Measurements from ENCODE around the gene PGBD1. TPM values are rescaled to one million over a fixed set of nuclear protein-coding genes. Genes with fewer than 3 reads are reported as not detected.

Gene PGBD1
- total and polyA plus RNA-seq, 2 donors (not counting 3 experiments of a cell fraction or from before 2014, with no cell fraction given) = 4.2 to 9.6 TPM

DNA sequence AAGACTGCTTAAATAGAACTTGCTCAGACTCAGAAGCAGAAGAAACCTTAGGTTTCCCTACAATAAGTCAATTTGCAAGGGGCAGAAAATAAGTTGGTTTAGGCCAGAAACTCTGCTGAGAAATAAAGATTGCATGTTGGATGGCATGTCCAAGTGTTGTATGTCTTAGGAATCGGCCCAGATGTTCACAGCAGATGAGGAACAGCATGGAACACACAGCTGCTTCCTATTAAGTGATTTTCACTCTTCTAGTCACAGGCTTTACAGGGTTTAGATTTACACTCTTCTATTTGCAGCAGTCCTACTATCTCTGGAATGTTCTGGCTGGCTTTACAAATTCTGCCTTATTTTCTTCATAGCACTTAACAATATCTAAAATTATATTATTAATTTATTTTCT, 32.5 kb upstream of the PGBD1 start:
- no peaks in the 10 kb centered on the region for H3K9me1 ChIP-seq (replicated peaks; ENCODE audit: control insufficient read depth, extremely low read depth, insufficient read depth, low read length)
- peaks cover 0 to 10% of the 10 kb centered on the region in 2 experiments for H3K36me3 ChIP-seq (ENCODE audit: control insufficient read depth in 2 of 2, extremely low read depth in 1 of 2, insufficient read depth in 2 of 2, low read length in 2 of 2)
- FAIRE-seq = no peak
- dilution Hi-C loops (cut with MboI; ENCODE audit: extremely low pct_ligation_motif_present, low sequenced_read_pairs) (no loop called here), intact Hi-C loops (cut with micrococcal nuclease) (loop anchor here (1.0 kb wide), 1 partner anchor 45 kb away; no protein-coding TSS in a partner anchor)
- H3K4me1 ChIP-seq (ENCODE audit: control insufficient read depth, extremely low read depth, insufficient read depth, low read length) = peaks cover 12% of the 10 kb centered on the region
- no peak overlapping the region for H3K4me2 ChIP-seq (ENCODE audit: insufficient read depth, low read length)
- POLR2A ChIA-PET = no interaction called here
- H3K27me3 ChIP-seq (ENCODE audit: control insufficient read depth in 2 of 2, insufficient read depth in 2 of 2, low read length in 2 of 2) = no peaks in the 10 kb centered on the region
- H3K9ac ChIP-seq (replicated peaks; ENCODE audit: extremely low read depth, insufficient read depth, low read length) = no peak overlapping the region
- no peaks in the 10 kb centered on the region for H4K20me1 ChIP-seq (replicated peaks; ENCODE audit: control insufficient read depth, extremely low read depth, insufficient read depth, low read length)
- H3K27ac ChIP-seq (ENCODE audit: insufficient read depth, low read depth, low read length) = no peak overlapping the region
- H3K9me3 ChIP-seq (replicated peaks; ENCODE audit: control insufficient read depth, insufficient read depth, low read length) = no peaks in the 10 kb centered on the region
- CTCF ChIA-PET = no interaction called here
- no peak overlapping the region for H3K4me3 ChIP-seq (replicated peaks in 1 of 3; ENCODE audit: insufficient read depth in 1 of 3, low read depth in 1 of 3, low read length in 3 of 3)
- no peak for TF ChIP-seq MYC (IDR thresholded peaks at IDR 0.05; ENCODE audit: low read depth, low read length)
- TF ChIP-seq GATA2 (IDR thresholded peaks at IDR 0.05; ENCODE audit: insufficient read depth, insufficient read length, low read depth, low read length) = no peak
- no peak for TF ChIP-seq POLR2AphosphoS5 (IDR thresholded peaks at IDR 0.05; ENCODE audit: insufficient read depth, low read depth, low read length)
- TF ChIP-seq POLR2A (IDR thresholded peaks at IDR 0.05; ENCODE audit: low read depth, low read length) = no peak
- no peak for TF ChIP-seq CTCF (IDR thresholded peaks at IDR 0.05; ENCODE audit: extremely low read depth in 1 of 2, insufficient read depth in 1 of 2, low read depth in 1 of 2, low read length in 2 of 2)
- no peak for TF ChIP-seq FOS (IDR thresholded peaks at IDR 0.05; ENCODE audit: borderline replicate concordance, insufficient read depth, low read length)
- TF ChIP-seq EZH2 (IDR thresholded peaks at IDR 0.05; ENCODE audit: borderline replicate concordance, low read depth, low read length, severe bottlenecking) = no peak
- TF ChIP-seq JUN (IDR thresholded peaks at IDR 0.05; ENCODE audit: borderline replicate concordance, insufficient read depth, insufficient read length, low read depth) = no peak
- TF ChIP-seq MAX (IDR thresholded peaks at IDR 0.05; ENCODE audit: insufficient read depth, insufficient read length) = no peak
- no peak for DNase-seq (ENCODE audit: low read depth, low spot score)
- H2AFZ ChIP-seq (ENCODE audit: low read depth, low read length) = no peak overlapping the region
- BruUV-seq (replicated peaks) = no TSS peak
- H3K79me2 ChIP-seq (ENCODE audit: control insufficient read depth, insufficient read depth, low read length) = no peaks in the 10 kb centered on the region
